ENCODE measurements around the gene PLCD3.
A peak's percentile ranks its signal among the peaks of the same experiment; 100 is the strongest.

Gene PLCD3

DNA sequence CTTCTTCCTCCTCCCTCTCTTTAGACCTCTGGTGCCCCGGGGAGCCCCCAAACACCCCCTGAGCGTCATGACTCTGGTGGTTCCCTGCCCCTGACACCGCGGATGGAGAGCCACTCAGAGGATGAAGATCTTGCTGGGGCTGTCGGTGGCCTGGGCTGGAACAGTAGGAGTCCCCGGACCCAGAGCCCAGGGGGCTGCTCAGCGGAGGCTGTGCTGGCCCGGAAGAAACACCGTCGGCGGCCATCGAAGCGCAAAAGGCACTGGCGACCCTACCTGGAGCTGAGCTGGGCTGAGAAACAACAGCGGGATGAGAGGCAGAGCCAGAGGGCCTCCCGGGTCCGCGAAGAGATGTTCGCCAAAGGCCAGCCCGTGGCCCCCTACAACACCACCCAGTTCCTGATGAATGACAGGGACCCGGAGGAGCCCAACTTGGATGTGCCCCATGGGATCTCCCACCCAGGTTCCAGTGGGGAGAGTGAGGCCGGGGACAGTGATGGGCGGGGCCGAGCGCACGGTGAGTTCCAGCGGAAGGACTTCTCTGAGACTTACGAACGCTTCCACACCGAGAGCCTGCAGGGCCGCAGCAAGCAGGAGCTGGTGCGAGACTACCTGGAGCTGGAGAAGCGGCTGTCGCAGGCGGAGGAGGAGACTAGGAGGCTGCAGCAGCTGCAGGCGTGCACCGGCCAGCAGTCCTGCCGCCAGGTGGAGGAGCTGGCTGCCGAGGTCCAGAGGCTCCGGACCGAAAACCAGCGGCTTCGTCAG is 36.9 kb upstream of the PLCD3 start:
- H3K79me2 ChIP-seq (ENCODE audit: insufficient read depth, low read depth) = no peaks in the 10 kb centered on the region
- H3K9ac ChIP-seq = no peak overlapping the region
- H4K20me1 ChIP-seq (ENCODE audit: insufficient read depth) = no peaks in the 10 kb centered on the region
- H3K4me2 ChIP-seq = no peak overlapping the region
- TF ChIP-seq CTCF (conservative IDR thresholded peaks at IDR 0.05; ENCODE audit: low read depth, low read length) = no peak
- no peak overlapping the region for H3K4me3 ChIP-seq (IDR thresholded peaks at IDR 0.05; ENCODE audit: insufficient read depth, low read depth, low read length)
- H3K36me3 ChIP-seq (ENCODE audit: insufficient read depth) = no peaks in the 10 kb centered on the region
- no peak overlapping the region for H2AFZ ChIP-seq (ENCODE audit: low read depth)
- no peak overlapping the region for H3K27ac ChIP-seq
- peaks cover 37% of the 10 kb centered on the region for H3K4me1 ChIP-seq (ENCODE audit: low read depth, poor library complexity, severe bottlenecking)
- H3K27me3 ChIP-seq (ENCODE audit: insufficient read depth, low read depth) = no peaks in the 10 kb centered on the region

DNA sequence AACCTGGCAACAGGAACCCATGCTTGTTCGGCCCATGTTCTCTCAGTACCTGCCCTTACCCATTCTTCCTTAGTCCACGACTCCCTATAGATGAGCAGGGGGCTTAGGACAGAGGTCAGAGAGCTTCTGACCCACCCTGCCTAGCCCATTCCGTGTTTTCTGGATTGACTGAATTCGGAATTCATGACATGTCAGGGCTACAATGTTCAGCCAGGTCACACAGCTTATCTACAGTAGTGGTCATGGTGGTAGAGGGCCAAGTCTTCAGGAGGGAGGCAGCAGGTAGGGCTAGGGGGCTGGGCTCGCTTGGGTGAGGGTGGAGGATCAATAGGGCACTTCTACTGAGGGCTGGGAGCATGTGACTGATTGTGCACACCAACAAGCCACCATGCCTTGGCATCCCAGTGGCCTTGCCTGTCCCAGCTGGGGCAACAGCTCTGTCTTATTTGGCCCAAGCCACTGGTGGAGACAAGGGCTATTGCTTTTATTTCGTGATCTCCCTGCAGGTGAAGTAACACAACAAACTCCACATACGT is 32.5 kb upstream of the PLCD3 start:
- no peak overlapping the region for H3K27ac ChIP-seq
- peaks cover 14% of the 10 kb centered on the region for H3K79me2 ChIP-seq (ENCODE audit: insufficient read depth, low read depth)
- no peak overlapping the region for H3K4me3 ChIP-seq (IDR thresholded peaks at IDR 0.05; ENCODE audit: insufficient read depth, low read depth, low read length)
- TF ChIP-seq CTCF (conservative IDR thresholded peaks at IDR 0.05; ENCODE audit: low read depth, low read length) = no peak
- H3K9ac ChIP-seq = no peak overlapping the region
- no peaks in the 10 kb centered on the region for H4K20me1 ChIP-seq (ENCODE audit: insufficient read depth)
- peaks cover 27% of the 10 kb centered on the region for H3K4me1 ChIP-seq (ENCODE audit: low read depth, poor library complexity, severe bottlenecking)
- no peaks in the 10 kb centered on the region for H3K27me3 ChIP-seq (ENCODE audit: insufficient read depth, low read depth)
- H3K4me2 ChIP-seq = peak overlapping the region; percentile 4; the same call in 1 of the 2 replicates
- no peak overlapping the region for H2AFZ ChIP-seq (ENCODE audit: low read depth)
- H3K36me3 ChIP-seq (ENCODE audit: insufficient read depth) = no peaks in the 10 kb centered on the region

DNA sequence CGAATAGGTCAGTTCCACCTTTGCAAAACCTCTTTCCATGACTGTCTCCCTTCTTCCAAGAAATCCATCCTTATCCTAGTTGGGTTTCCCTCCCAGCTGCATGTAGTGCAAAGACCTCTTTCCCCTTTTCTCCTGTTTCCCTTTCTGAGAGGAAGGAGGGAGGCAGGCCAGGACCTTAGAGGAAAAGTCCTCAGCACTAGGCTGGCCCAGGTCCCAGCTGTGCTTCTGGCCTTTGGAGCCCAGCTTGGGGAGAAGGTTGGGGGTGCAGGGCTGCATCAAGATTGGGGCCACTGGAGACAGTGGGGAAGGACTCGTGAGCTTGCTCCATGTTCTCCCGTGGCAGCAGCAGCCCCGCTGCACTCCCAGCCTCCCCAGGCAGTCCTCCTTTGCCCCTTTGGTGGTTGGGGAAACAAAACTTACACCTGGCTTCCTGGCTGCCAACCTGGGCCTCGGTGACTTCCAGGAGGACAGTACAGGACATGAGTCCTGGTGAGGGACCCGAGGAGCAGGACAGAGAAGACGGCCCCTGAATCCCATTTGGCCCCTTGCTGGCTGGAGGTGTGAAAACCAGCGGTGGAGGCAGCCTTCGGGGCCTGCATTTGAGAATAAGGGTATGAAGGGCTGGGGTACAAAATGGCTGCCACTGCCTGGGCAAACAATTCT is 29.8 kb upstream of the PLCD3 start:
- H4K20me1 ChIP-seq (ENCODE audit: insufficient read depth) = no peaks in the 10 kb centered on the region
- peak overlapping the region; percentile 7; the same call in 1 of the 2 replicates for H2AFZ ChIP-seq (ENCODE audit: low read depth)
- peaks cover 41% of the 10 kb centered on the region for H3K4me1 ChIP-seq (ENCODE audit: low read depth, poor library complexity, severe bottlenecking)
- H3K27me3 ChIP-seq (ENCODE audit: insufficient read depth, low read depth) = no peaks in the 10 kb centered on the region
- H3K79me2 ChIP-seq (ENCODE audit: insufficient read depth, low read depth) = peaks cover 29% of the 10 kb centered on the region
- H3K9ac ChIP-seq = no peak overlapping the region; the same call in 1 of the 2 replicates
- peak overlapping the region; percentile 29; the same call in 1 of the 2 replicates for H3K27ac ChIP-seq
- TF ChIP-seq CTCF (conservative IDR thresholded peaks at IDR 0.05; ENCODE audit: low read depth, low read length) = no peak
- peak overlapping the region; percentile 88 for H3K4me2 ChIP-seq
- no peaks in the 10 kb centered on the region for H3K36me3 ChIP-seq (ENCODE audit: insufficient read depth)
- no peak overlapping the region for H3K4me3 ChIP-seq (IDR thresholded peaks at IDR 0.05; ENCODE audit: insufficient read depth, low read depth, low read length)

GRCh38 chr17:45161288-45162024 is 29.1 kb upstream of the PLCD3 start, which contains the start of gene HEXIM2:
Gene HEXIM2, plus strand, starts transcription at chr17:45161875. Its CDS starts 919 bp downstream, at chr17:45162794.
- no peaks in the 10 kb centered on the region for H4K20me1 ChIP-seq (ENCODE audit: insufficient read depth)
- peaks cover 29% of the 10 kb centered on the region for H3K79me2 ChIP-seq (ENCODE audit: insufficient read depth, low read depth)
- peaks cover 41% of the 10 kb centered on the region for H3K4me1 ChIP-seq (ENCODE audit: low read depth, poor library complexity, severe bottlenecking)
- no peaks in the 10 kb centered on the region for H3K36me3 ChIP-seq (ENCODE audit: insufficient read depth)
- peak within 1 kb of the TSS; percentile 93 for H3K27ac ChIP-seq
- H3K27me3 ChIP-seq (ENCODE audit: insufficient read depth, low read depth) = no peaks in the 10 kb centered on the region
- no peak for TF ChIP-seq CTCF (conservative IDR thresholded peaks at IDR 0.05; ENCODE audit: low read depth, low read length)
- H3K4me3 ChIP-seq (IDR thresholded peaks at IDR 0.05; ENCODE audit: insufficient read depth, low read depth, low read length) = peak within 1 kb of the TSS; percentile 67
- H2AFZ ChIP-seq (ENCODE audit: low read depth) = peak within 1 kb of the TSS; percentile 44; the same call in 1 of the 2 replicates
- peak within 1 kb of the TSS; percentile 99 for H3K9ac ChIP-seq
- peak within 1 kb of the TSS; percentile 95 for H3K4me2 ChIP-seq
